Right cardiac atrium (tissue), 5 donors: ENCODE results near the gene RPS2. TPM values are rescaled to one million over a fixed set of nuclear protein-coding genes. Genes with fewer than 3 reads are reported as not detected.

Experiments
- ATAC-seq, 2 donors: fragments of 200-7000 bp; cut with Tn5 transposase; one replicate each; pipeline versions ENCODE4 v1.8.0 to v1.9.1; 2020; ENCODE audit warnings: moderate library complexity in 2 of 2, mild to moderate bottlenecking in 1 of 2
- DNase-seq, 3 donors: peaks; one replicate each; pipeline ENCODE4 v3.0.0-alpha.2; 2020
- H3K27ac ChIP-seq: one replicate; pipeline ENCODE4 v1.5.1; 2013; ENCODE audit warnings: mild to moderate bottlenecking, low read length, control low read depth, moderate library complexity
- H3K27me3 ChIP-seq: one replicate; pipeline ENCODE4 v1.6.1; 2013; ENCODE audit not compliant: control insufficient read depth, insufficient read depth
- H3K4me1 ChIP-seq: one replicate; pipeline ENCODE4 v1.6.1; 2013; ENCODE audit warnings: low read length; ENCODE audit not compliant: control insufficient read depth, insufficient read depth
- H3K4me3 ChIP-seq: one replicate; pipeline ENCODE4 v1.5.1; 2013; ENCODE audit warnings: low read length, control low read depth
- H3K9me3 ChIP-seq: one replicate; pipeline ENCODE4 v1.6.1; 2013; ENCODE audit warnings: low read length; ENCODE audit not compliant: control insufficient read depth
- WGBS: extraction: QIAGEN DNeasy Blood & Tissue Kit; methylation state at CpG from one replicate; pipeline ENCODE4 v1.1.7; 2013; 5-methylcytosine and 5-hydroxymethylcytosine counted together
- intact Hi-C, 4 donors: fragments of 100-400 bp; cut with DNase I; formaldehyde crosslinking; loops; one replicate each; pipeline versions ENCODE4 v1.11.0 to v1.14.0; 2022 to 2023
- polyA plus RNA-seq: library from polyadenylated mRNA; stranded (reverse); fragments of 200-250 nt; gene quantifications from one replicate; pipeline ENCODE4 v1.2.3, GENCODE V29; 2013
- total RNA-seq, 4 donors: library from RNA; stranded (reverse); fragmentation: NEBNext Ultra II Directional; extraction: Animal tissue kit (Norgen Biotek cat#: 25700); gene quantifications; one replicate each; pipeline ENCODE4 v1.2.1, GENCODE V29; 2021
- donor health status: healthy with polysubstance abuse.
- donor health status: DM: no; HTN: yes; CAD: no.
- donor health status: DM: no; HTN: no; CAD: no.
- donor health status: DM: no; HTN: yes; CAD: no; lungs with severe emphysema.
- donor health status: DM: yes; HTN: yes; CAD: no.

RPS2 gene
- total and polyA plus RNA-seq, 5 donors: 947 to 1,371 (median 1,077) TPM

- H3K27ac ChIP-seq: no peak overlapping the region
- DNase-seq (peak in 2 of 3 donors; percentile 60 to 61), ATAC-seq (no peak)
- H3K27me3 ChIP-seq: no peaks in the 10 kb centered on the region
- H3K4me3 ChIP-seq: no peak overlapping the region
- no peaks in the 10 kb centered on the region for H3K9me3 ChIP-seq
- WGBS: 75% methylated on average over 21 of the region's 21 CpGs
- intact Hi-C loops: no loop called here
- H3K4me1 ChIP-seq: peaks cover 14% of the 10 kb centered on the region
Observed at GRCh38 chr16:2005646-2006045, 41.0 kb upstream of the RPS2 start.

- Histone ChIP-seq H3K27me3 (no peaks in the 10 kb centered on the region), H3K9me3 (no peaks in the 10 kb centered on the region), H3K4me3 (no peak overlapping the region), H3K4me1 (peaks cover 12% of the 10 kb centered on the region), H3K27ac (no peak overlapping the region)
- DNase-seq (peak in 2 of 3 donors; percentile 55 to 62), ATAC-seq (no peak)
- intact Hi-C loops: loop anchor here in 1 of 4 donors (5.0 kb wide), 1 partner anchor 147 kb away; no protein-coding TSS in a partner anchor
- WGBS: 81% methylated on average over 34 of the region's 34 CpGs
Observed at GRCh38 chr16:2004795-2005517, 40.3 kb upstream of the RPS2 start.

- no peak overlapping the region for H3K4me3 ChIP-seq
- no peaks in the 10 kb centered on the region for H3K9me3 ChIP-seq
- DNase-seq (peak; percentile 92 to 97 (median 96)), ATAC-seq (peak; percentile 80 to 82)
- peaks cover 12% of the 10 kb centered on the region for H3K4me1 ChIP-seq
- 27% methylated on average over 36 of the region's 36 CpGs for WGBS
- intact Hi-C loops: loop anchor here in 1 of 4 donors (5.0 kb wide), 1 partner anchor 148 kb away; no protein-coding TSS in a partner anchor
- H3K27ac ChIP-seq: no peak overlapping the region
- H3K27me3 ChIP-seq: no peaks in the 10 kb centered on the region
Observed at GRCh38 chr16:2003827-2004641, 39.4 kb upstream of the RPS2 start.

- WGBS: 81% methylated on average over 8 of the region's 8 CpGs
- H3K27me3 ChIP-seq: no peaks in the 10 kb centered on the region
- DNase-seq (no peak), ATAC-seq (no peak)
- no peak overlapping the region for H3K4me3 ChIP-seq
- H3K27ac ChIP-seq: no peak overlapping the region
- H3K9me3 ChIP-seq: no peaks in the 10 kb centered on the region
- intact Hi-C loops: loop anchor here in 1 of 4 donors (5.0 kb wide), 1 partner anchor 149 kb away; no protein-coding TSS in a partner anchor
- H3K4me1 ChIP-seq: peaks cover 8% of the 10 kb centered on the region
Observed at GRCh38 chr16:2003231-2003826, 38.7 kb upstream of the RPS2 start.

- DNase-seq (peak in 1 of 3 donors; percentile 65), ATAC-seq (no peak)
- H3K27me3 ChIP-seq: no peaks in the 10 kb centered on the region
- H3K9me3 ChIP-seq: no peaks in the 10 kb centered on the region
- no peak overlapping the region for H3K27ac ChIP-seq
- 90% methylated on average over 47 of the region's 47 CpGs for WGBS
- H3K4me3 ChIP-seq: no peak overlapping the region
- intact Hi-C loops: loop anchor here in 1 of 4 donors (5.0 kb wide), 1 partner anchor 150 kb away; no protein-coding TSS in a partner anchor
- H3K4me1 ChIP-seq: peaks cover 4% of the 10 kb centered on the region
Observed at GRCh38 chr16:2002406-2003230, 38.0 kb upstream of the RPS2 start.

GRCh38 chr16:2001456-2002355, 37.1 kb upstream of the RPS2 start:
- WGBS: 94% methylated on average over 53 of the region's 53 CpGs
- no peak for ATAC-seq
- Histone ChIP-seq H3K27ac (no peak overlapping the region), H3K9me3 (no peaks in the 10 kb centered on the region), H3K27me3 (no peaks in the 10 kb centered on the region), H3K4me3 (no peak overlapping the region), H3K4me1 (peaks cover 2% of the 10 kb centered on the region)
- peak in 2 of 3 donors; percentile 47 to 51 for DNase-seq
- intact Hi-C loops: loop anchor here in 1 of 4 donors (5.0 kb wide), 1 partner anchor 151 kb away; no protein-coding TSS in a partner anchor

- intact Hi-C loops: loop anchor here in 1 of 4 donors (5.0 kb wide), 1 partner anchor 151 kb away; no protein-coding TSS in a partner anchor
- Histone ChIP-seq H3K4me1 (peaks cover 2% of the 10 kb centered on the region), H3K9me3 (no peaks in the 10 kb centered on the region), H3K4me3 (no peak overlapping the region), H3K27me3 (no peaks in the 10 kb centered on the region), H3K27ac (no peak overlapping the region)
- DNase-seq (peak in 2 of 3 donors; percentile 40 to 50), ATAC-seq (no peak)
- 94% methylated on average over 19 of the region's 19 CpGs for WGBS
Observed at GRCh38 chr16:2001035-2001434, 36.4 kb upstream of the RPS2 start.

- intact Hi-C loops: loop anchor here in 1 of 4 donors (5.0 kb wide), 1 partner anchor 152 kb away; no protein-coding TSS in a partner anchor
- H3K27ac ChIP-seq: no peak overlapping the region
- WGBS: 85% methylated on average over 28 of the region's 28 CpGs
- no peak overlapping the region for H3K4me3 ChIP-seq
- ATAC-seq (no peak), DNase-seq (peak in 1 of 3 donors; percentile 53)
- no peaks in the 10 kb centered on the region for H3K9me3 ChIP-seq
- peaks cover 2% of the 10 kb centered on the region for H3K4me1 ChIP-seq
- no peaks in the 10 kb centered on the region for H3K27me3 ChIP-seq
Observed at GRCh38 chr16:1999866-2000514, 35.4 kb upstream of the RPS2 start.
